Astrocyte of the spinal cord (primary cell): Measurements from ENCODE around the gene NCKAP5.
"Not testable (repeated sequence)": the region's sequence is repeated elsewhere in the genome, so short reads cannot be mapped to it uniquely, and the experiment has no call there.

Source experiments
- DNase-seq: peaks from one replicate; pipeline ENCODE4 v3.0.0; 2011; ENCODE audit warnings: low read depth, low spot score
- H3K4me3 ChIP-seq: 2 replicates; pipeline ENCODE4 v1.5.1; 2011; ENCODE audit warnings: low read depth, mild to moderate bottlenecking, low read length, moderate library complexity
- in situ Hi-C: cut with HindIII; loops from 2 replicates; pipeline ENCODE4 v1.10.0; 2017; ENCODE audit warnings: low sequenced_read_pairs
- TF ChIP-seq, protein P1 (sequence below): IDR thresholded peaks from 2 replicates; pipeline ENCODE4 v1.5.1; 2012; ENCODE audit warnings: low read depth, mild to moderate bottlenecking, low read length, inconsistent platforms

The NCKAP5 gene

DNA sequence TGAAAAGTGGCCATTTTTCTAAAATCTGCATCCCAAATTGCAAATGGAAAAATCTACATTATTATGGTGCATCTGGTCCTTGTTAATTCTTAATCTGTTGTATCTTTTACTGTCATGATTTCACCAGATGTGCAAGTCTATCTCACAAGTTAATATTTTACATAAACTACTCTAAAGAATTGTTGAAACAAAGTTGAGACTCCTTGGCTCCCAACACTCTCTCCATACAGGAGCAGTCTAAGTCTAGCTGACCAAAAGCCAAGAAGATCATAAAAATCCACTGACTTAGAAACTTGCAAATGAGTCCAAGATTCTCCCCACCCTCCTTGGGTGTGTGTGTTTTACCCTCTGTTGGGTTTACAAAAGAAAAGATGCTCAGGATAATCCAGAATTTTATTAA lies 85.1 kb downstream of the NCKAP5 start:
- no peak for DNase-seq
- H3K4me3 ChIP-seq = no peak overlapping the region
- TF ChIP-seq, protein P1, sequence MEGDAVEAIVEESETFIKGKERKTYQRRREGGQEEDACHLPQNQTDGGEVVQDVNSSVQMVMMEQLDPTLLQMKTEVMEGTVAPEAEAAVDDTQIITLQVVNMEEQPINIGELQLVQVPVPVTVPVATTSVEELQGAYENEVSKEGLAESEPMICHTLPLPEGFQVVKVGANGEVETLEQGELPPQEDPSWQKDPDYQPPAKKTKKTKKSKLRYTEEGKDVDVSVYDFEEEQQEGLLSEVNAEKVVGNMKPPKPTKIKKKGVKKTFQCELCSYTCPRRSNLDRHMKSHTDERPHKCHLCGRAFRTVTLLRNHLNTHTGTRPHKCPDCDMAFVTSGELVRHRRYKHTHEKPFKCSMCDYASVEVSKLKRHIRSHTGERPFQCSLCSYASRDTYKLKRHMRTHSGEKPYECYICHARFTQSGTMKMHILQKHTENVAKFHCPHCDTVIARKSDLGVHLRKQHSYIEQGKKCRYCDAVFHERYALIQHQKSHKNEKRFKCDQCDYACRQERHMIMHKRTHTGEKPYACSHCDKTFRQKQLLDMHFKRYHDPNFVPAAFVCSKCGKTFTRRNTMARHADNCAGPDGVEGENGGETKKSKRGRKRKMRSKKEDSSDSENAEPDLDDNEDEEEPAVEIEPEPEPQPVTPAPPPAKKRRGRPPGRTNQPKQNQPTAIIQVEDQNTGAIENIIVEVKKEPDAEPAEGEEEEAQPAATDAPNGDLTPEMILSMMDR = no peak
- in situ Hi-C loops = no loop called here

DNA sequence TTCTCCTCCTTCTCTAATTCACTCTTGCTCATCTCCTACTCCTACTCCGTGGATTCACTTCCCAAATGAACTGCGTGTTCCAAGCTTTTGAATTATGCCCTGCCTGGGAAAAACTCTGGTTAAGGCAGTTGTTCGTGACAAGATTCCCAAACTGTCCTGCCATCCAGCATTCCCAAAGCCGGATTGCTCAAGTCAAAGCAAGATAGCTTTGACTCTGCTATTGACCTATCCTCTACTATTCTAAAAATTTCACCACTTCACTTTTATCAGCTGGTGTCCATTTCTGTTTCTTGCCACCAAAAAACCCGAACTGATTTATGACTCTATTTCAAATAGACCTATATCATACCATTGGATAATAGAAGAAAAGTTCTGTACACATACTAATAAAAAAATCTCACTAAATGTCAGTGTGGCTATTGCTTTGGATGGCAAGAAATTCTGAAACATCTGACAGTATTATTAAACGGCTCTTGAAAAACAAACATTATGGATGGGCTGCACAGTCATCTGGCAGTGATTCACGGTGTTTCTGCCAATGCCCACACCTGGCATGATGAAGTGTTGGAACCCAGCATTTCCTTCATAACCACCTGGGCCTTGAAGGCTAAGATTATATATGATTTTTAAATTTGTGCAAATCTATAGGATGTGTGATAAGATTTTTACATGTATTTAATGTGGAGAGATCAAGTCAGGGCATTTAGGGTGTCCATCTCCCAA lies 87.4 kb downstream of the NCKAP5 start:
- in situ Hi-C loops = no loop called here
- DNase-seq = no peak
- TF ChIP-seq, protein P1 = no peak
- H3K4me3 ChIP-seq = no peak overlapping the region

DNA sequence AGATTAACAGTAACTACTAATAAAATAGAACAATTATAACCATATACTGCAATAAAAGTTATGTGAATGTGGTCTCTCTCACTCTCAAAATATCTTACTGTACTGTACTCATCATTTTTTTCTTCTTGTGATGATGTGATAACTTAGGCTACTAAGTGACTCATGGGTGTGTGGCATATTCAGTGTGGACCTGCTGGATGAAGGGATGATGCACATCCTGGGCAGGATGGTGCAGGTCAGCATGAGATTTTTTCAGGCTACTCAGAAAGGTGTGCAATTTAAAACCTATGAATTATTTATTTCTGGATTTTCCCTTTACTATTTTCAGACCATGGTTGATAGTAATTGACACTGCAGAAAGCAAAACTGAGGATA lies 90.7 kb downstream of the NCKAP5 start:
- H3K4me3 ChIP-seq = no peak overlapping the region
- TF ChIP-seq, protein P1 = no peak
- in situ Hi-C loops = no loop called here
- DNase-seq = no peak

DNA sequence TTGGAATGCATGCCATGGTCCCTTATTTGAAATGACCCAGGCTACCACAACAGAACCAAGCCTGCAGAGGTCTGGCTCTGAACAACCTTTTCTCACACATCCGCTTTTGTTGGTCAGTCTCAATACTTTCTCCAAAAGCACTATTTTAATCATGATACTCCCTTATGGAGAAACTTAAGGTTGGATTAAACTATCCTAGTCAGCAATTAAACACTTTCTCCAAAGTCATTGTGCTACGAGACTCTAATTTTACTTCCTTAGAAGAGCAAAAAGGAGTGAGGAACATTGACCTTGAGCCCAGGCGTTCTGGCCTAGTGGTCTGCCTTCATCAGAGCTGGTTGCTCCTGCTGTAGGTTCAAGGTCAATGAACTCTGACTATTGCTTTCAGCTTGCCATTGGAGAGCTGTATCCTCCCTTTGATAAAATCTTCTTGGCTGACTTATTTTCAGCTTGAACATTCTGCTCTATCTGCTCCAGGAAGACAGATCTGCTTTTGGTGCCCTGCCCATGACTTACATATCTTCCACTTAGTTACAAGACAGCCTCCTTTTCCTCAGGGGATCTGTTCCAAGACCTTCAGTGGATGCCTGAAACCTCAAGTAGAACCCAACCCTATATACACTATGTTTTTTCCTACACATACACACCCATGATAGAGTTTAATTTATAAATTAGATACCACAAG lies 91.2 kb downstream of the NCKAP5 start:
- no peak for DNase-seq
- TF ChIP-seq, protein P1 = no peak
- H3K4me3 ChIP-seq = no peak overlapping the region
- in situ Hi-C loops = no loop called here

DNA sequence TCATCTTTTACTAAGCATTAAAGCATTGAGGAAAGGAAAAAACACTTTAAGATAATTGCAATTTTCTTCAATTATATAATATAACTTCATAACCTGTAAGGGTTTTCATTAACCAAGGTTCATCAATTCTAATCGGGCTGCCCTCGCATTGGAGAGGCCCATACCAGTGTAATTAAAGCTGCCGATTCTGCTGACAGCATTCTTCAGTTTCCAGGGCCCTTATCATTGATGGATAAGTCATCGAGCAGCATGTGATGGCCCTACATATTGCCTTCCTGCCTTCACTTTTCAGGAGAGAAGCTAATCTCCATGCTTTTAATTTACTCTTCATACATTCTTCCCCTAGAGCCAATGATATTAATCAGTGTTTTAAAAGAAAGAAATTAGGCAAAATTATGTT lies 92.0 kb downstream of the NCKAP5 start:
- TF ChIP-seq, protein P1 = no peak
- H3K4me3 ChIP-seq = no peak overlapping the region
- no peak for DNase-seq
- in situ Hi-C loops = no loop called here

DNA sequence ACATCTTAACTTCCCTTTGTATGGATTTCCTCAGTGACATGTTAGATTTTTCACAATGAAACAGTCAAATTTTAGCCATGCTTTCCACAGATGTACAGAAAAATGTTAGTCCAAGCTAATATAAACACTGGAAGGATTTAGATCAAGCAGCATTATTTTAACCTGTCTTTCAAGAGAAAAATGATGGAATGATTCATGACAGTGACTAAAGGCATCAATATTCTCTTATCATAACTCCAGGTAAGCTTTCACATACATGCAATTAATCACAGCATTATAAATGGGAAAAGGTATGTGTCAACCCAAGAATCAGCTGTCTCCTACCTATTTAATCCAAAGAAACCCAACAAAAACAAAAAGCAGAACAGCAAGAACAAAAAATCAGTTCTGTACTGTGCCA lies 92.7 kb downstream of the NCKAP5 start:
- in situ Hi-C loops = no loop called here
- H3K4me3 ChIP-seq = no peak overlapping the region
- DNase-seq = no peak
- TF ChIP-seq, protein P1 = no peak

DNA sequence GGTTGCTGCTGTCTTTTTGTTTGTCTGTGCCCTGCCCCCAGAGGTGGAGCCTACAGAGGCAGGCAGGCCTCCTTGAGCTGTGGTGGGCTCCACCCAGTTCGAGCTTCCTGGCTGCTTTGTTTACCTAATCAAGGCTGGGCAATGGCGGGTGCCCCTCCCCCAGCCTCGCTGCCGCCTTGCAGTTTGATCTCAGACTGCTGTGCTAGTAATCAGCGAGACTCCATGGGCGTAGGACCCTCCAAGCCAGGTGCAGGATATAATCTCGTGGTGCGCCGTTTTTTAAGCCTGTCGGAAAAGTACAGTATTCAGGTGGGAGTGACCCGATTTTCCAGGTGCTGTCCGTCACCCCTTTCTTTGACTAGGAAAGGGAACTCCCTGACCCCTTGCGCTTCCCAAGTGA lies 97.8 kb downstream of the NCKAP5 start:
- H3K4me3 ChIP-seq, DNase-seq, in situ Hi-C loops: not testable (repeated sequence)
